ENCODE results near the gene LBHD2.
A peak's percentile ranks its signal among the peaks of the same experiment; 100 is the strongest.

GRCh38 chr14:103099081-103099732 is 15.2 kb downstream of the LBHD2 start:
- TF ChIP-seq POLR2A (IDR thresholded peaks at IDR 0.05), result no peak
- peak in 3 of 7 experiments; percentile 13 to 35 (median 26) for TF ChIP-seq CTCF (IDR thresholded peaks at IDR 0.05)
